HEK293 (cell line): Measurements from ENCODE around the gene CTBP2.
"Not testable (repeated sequence)": the region's sequence is repeated elsewhere in the genome, so short reads cannot be mapped to it uniquely, and the experiment has no call there.

ENCODE experiments used
- ATF2 ChIP-seq: fragments of 450-650 bp; formaldehyde crosslinking; IDR thresholded peaks from 2 replicates; pipeline ENCODE4 v1.5.1; 2016; ENCODE audit warnings: missing biosample characterization, missing genetic modification characterization, low read depth
- ZNF114 ChIP-seq: fragments of 450-650 bp; formaldehyde crosslinking; IDR thresholded peaks from 2 replicates; pipeline ENCODE4 v1.5.0; 2017; ENCODE audit warnings: missing biosample characterization, missing genetic modification characterization
- ZNF146 ChIP-seq: fragments of 450-650 bp; formaldehyde crosslinking; IDR thresholded peaks from 2 replicates; pipeline ENCODE4 v1.5.1; 2016; ENCODE audit warnings: missing biosample characterization, missing genetic modification characterization
- ZNF175 ChIP-seq: fragments of 450-650 bp; formaldehyde crosslinking; IDR thresholded peaks from 2 replicates; pipeline ENCODE4 v1.5.1; 2016; ENCODE audit warnings: missing biosample characterization, missing genetic modification characterization
- ZNF23 ChIP-seq: fragments of 450-650 bp; formaldehyde crosslinking; IDR thresholded peaks from 2 replicates; pipeline ENCODE4 v1.5.1; 2016; ENCODE audit warnings: missing biosample characterization, missing genetic modification characterization, borderline replicate concordance
- ZNF239 ChIP-seq: fragments of 450-650 bp; formaldehyde crosslinking; IDR thresholded peaks from 2 replicates; pipeline ENCODE4 v1.5.1; 2016; ENCODE audit warnings: missing biosample characterization, missing genetic modification characterization
- ZNF274 ChIP-seq, 2 experiments: fragments of 200-500 bp in 1 of 2; fragments of 450-650 bp in 1 of 2; sonication (Bioruptor generic) in 1 of 2; formaldehyde crosslinking in 1 of 2; IDR thresholded peaks; 2 replicates each; pipeline versions ENCODE4 v1.5.1 to v1.6.1; 2014 to 2016; ENCODE audit warnings: borderline replicate concordance in 1 of 2, inconsistent platforms in 1 of 2, low read length in 1 of 2, missing biosample characterization in 1 of 2, missing genetic modification characterization in 1 of 2
- ZNF302 ChIP-seq: fragments of 450-650 bp; formaldehyde crosslinking; IDR thresholded peaks from 2 replicates; pipeline ENCODE4 v1.5.1; 2016; ENCODE audit warnings: missing biosample characterization, missing genetic modification characterization, low read depth
- ZNF501 ChIP-seq: fragments of 450-650 bp; formaldehyde crosslinking; IDR thresholded peaks from 2 replicates; pipeline ENCODE4 v1.5.1; 2016; ENCODE audit warnings: missing biosample characterization, missing genetic modification characterization
- ZNF776 ChIP-seq: fragments of 450-650 bp; formaldehyde crosslinking; IDR thresholded peaks from 2 replicates; pipeline ENCODE4 v1.5.0; 2017; ENCODE audit warnings: missing biosample characterization, missing genetic modification characterization, borderline replicate concordance
- ZSCAN16 ChIP-seq: fragments of 450-650 bp; formaldehyde crosslinking; IDR thresholded peaks from 2 replicates; pipeline ENCODE4 v1.5.1; 2016; ENCODE audit warnings: missing biosample characterization, missing genetic modification characterization
- TF ChIP-seq, protein P1 (sequence below): fragments of 450-650 bp; formaldehyde crosslinking; IDR thresholded peaks from 2 replicates; pipeline ENCODE4 v1.5.1; 2016; ENCODE audit warnings: missing biosample characterization, missing genetic modification characterization

DNA sequence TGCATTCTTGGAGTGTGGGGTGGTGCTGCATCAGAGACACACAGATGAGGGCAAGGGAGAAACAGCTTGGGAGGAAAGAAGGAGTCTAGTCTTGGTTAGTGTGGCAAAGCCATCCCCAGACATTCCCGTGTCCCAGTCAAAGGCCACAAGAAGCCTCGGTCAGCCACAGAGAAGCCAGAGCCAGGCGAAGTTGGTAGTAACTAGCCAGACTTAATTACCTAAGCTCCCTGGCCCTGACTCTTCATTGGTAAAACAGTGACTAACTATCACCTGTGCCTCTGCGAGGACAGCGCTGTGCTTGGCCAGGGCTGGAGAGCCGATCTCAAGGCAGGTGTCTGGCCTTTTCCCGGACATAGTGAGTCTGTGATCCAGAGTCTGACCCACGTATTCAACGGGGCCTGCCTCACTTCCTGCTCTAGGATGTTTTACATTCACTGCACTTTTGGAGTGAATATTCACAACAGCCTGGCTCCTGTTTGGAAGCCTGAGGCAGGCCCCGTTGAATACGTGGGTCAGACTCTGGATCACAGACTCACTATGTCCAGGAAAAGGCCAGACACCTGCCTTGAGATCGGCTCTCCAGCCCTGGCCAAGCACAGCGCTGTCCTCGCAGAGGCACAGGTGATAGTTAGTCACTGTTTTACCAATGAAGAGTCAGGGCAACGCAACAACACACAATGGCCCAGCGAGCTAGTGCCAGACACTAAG lies 9.8 kb downstream of the CTBP2 start:
- TF ChIP-seq, protein P1, sequence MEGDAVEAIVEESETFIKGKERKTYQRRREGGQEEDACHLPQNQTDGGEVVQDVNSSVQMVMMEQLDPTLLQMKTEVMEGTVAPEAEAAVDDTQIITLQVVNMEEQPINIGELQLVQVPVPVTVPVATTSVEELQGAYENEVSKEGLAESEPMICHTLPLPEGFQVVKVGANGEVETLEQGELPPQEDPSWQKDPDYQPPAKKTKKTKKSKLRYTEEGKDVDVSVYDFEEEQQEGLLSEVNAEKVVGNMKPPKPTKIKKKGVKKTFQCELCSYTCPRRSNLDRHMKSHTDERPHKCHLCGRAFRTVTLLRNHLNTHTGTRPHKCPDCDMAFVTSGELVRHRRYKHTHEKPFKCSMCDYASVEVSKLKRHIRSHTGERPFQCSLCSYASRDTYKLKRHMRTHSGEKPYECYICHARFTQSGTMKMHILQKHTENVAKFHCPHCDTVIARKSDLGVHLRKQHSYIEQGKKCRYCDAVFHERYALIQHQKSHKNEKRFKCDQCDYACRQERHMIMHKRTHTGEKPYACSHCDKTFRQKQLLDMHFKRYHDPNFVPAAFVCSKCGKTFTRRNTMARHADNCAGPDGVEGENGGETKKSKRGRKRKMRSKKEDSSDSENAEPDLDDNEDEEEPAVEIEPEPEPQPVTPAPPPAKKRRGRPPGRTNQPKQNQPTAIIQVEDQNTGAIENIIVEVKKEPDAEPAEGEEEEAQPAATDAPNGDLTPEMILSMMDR (tag by site-specific recombination): not testable (repeated sequence)
- TF ChIP-seq ZNF23 (tag by site-specific recombination); ZNF776 (tag by site-specific recombination); ZNF274 (IDR thresholded peaks at IDR 0.05; ENCODE audit: low read length); ZNF274 (tag by site-specific recombination; IDR thresholded peaks at IDR 0.05; ENCODE audit: borderline replicate concordance); ZNF501 (tag by site-specific recombination); ZNF239; ZNF146 (tag by site-specific recombination); ATF2 (tag by site-specific recombination); ZNF175 (tag by site-specific recombination); ZNF114 (tag by site-specific recombination); ZNF302 (tag by site-specific recombination); ZSCAN16: not testable (repeated sequence)
